RCC 7860 (cell line): Measurements from ENCODE around the gene NOX3.
"Not testable (repeated sequence)": the region's sequence is repeated elsewhere in the genome, so short reads cannot be mapped to it uniquely, and the experiment has no call there.

Source experiments
- DNase-seq: peaks from one replicate; pipeline ENCODE4 v3.0.0-alpha.2; 2015; ENCODE audit warnings: low spot score
- FAIRE-seq: peaks from 2 replicates; lab custom pipeline; 2012; peaks lifted over from hg19 to GRCh38; lab: Jason Lieb, UNC

NOX3 gene

DNA sequence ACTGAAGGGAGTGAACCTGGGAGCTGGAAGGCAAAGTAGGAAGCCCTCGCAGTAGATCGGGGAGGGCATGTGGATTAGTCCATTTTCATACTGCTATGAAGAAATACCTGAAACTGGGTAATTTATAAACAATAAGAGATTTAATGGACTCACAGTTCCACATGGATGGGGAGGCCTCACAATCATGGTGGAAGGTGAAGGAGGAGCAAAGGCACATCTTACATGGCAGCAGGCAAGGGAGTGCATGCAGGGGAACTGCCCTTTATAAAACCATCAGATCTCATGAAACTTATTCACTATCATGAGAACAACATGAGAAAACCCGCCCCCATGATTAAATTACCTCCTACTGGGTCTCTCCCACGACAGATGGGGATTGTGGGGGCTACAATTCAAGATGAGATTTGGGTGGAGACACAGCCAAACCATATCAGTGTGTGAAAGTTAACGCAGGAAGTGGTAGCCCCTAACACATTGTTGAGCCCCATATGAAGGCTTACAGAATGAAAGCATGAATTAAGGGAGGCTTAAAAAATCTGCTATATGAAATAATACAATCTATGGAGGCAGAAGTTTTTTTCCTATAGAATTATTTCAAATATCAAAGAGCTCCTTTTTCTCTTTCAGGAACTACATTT is 15.5 kb upstream of the NOX3 start:
- not testable (repeated sequence) for DNase-seq, FAIRE-seq

GRCh38 chr6:155468543-155468942 is 12.9 kb upstream of the NOX3 start:
- FAIRE-seq, result not testable (repeated sequence)

DNA sequence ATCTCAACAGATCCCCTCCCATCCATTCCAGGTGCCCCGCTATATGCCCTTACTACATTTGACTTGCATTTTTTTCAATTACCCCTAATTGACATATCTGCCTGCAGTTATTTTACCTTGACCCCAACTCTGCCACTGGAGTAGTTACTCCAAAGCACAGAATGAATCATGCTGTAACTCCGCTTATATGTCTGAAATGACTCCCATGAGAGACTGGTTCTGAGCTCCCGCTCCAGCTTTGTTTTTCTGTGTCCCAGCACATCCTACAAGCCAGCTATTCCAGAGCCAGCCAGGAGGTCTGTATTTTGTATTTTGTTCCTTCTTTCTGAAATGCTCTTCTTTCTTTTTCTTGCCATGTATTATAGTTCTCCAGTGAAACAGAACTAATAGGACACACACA is 10.9 kb upstream of the NOX3 start:
- FAIRE-seq (no peak), DNase-seq (no peak)

More at GRCh38 chr6:155468543-155468942, 12.9 kb upstream of the NOX3 start:
- DNase-seq, result not testable (repeated sequence)

GRCh38 chr6:155461556-155461955 is 5.9 kb upstream of the NOX3 start:
- no peak for DNase-seq
- no peak for FAIRE-seq

DNA sequence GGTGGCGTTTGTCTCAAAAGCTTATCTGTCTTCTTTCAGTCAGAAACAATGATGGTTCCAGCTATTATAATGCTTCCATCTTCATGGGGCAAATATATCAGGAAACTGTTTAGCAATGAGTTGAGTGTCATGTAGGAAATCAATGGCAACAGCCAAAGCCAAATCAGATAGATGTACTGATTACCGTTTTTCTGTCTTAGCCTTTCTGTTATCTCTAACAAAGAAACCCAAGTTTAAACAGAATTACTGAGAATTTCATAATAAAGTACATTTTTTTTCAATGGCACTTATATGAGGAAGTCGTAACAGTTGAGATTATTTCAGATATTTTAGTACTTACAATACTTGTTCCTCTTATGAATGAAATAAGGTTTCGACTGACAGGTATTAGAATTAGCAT is 1.2 kb downstream of the NOX3 start:
- DNase-seq, result no peak
- no peak for FAIRE-seq

GRCh38 chr6:155454008-155454407 is 1.6 kb downstream of the NOX3 start:
- FAIRE-seq (no peak), DNase-seq (no peak)

GRCh38 chr6:155452576-155452975 is 3.1 kb downstream of the NOX3 start:
- DNase-seq (no peak), FAIRE-seq (no peak)

GRCh38 chr6:155451530-155451929 is 4.1 kb downstream of the NOX3 start:
- FAIRE-seq, DNase-seq: not testable (repeated sequence)

DNA sequence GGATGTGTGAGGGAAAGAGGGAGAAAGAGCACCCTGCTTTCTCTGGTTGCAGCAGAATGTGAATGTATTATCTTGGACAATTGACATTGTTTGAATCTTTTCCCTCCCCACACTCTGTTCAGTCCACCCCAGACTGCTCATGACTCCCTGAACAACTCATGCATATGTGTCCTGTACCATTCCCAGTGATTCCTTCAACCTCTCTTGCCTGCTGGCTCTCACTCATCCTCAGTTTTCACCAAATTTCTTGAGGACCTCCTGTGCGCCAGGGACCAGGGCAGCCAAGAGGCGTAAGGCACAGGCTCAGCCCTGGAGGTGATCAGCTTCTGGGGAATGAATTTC is 5.4 kb downstream of the NOX3 start:
- DNase-seq (no peak), FAIRE-seq (no peak)

DNA sequence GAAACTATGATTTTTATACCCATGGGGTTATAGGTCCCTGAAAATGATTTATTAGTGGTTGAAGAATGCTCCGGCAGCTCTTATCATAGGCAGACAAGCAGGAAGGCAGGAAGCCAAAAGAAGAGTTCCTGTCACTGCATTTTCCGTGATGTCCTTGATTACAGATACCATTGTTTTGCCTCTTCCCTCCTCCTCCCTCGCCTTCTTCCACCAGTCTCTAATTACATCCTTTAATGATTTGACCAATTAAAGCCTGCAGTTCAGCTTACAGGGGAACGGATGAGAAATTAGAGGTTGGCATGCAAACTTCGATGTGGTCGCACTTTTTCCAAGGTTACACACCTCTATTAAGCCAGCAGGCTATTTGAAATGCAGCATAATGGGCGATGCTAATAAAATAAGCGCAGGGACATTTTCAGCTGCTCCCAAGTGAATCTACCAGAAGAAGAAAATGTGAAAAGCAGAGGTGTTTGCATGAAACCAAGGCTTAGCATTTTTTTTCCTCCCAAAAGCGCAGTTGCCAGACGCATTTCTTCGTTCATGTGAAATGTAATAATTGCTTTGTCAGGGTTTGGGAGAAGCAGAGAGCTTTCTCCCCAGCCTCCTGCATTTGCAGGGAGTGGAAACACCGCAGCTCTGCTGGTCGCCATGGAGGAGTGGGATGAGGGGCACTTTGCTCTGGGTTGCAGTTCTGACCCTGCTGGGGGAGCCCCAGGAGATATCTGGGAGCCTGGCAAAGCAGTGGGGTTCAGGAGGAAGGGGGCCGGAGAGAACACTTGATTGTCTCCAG is 6.0 kb downstream of the NOX3 start:
- FAIRE-seq (no peak), DNase-seq (no peak)

DNA sequence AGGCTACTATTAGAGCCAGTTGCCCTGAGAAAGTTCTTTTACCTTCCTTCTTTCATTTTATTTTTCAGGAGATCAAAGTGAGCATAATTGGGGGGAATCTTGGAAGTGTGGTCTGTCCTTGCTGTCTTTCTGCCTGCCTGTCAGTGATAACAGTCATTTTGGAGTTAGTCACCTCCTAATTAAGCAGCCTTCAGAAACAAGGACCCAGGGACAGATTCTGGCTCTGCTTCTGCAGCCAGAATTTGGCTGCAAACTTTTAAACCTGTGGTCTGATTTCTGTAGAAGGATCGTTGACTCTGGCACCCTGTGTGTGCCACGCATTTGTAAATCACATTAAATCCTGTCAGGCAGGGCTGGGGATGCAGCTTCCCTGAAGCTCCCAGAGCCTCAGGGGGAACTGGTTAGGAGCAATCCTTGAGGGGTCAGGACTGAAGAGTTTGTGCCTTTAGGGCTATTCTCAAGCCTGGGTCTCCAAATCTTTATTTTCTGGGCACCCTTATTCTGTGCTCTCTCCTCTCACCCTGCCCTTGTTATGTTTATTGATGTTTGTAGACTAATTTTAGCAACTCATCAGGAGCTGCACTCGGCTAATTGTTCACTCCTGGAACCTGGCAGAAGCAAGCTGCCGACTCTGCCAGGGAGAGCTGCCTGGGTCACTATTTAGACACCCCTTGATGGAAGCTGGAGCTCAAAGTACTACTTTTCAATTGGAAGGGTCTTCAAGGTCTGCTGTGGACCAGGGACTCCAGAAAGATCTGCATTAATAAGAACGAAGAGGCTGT is 6.8 kb downstream of the NOX3 start:
- FAIRE-seq (no peak), DNase-seq (no peak)

DNA sequence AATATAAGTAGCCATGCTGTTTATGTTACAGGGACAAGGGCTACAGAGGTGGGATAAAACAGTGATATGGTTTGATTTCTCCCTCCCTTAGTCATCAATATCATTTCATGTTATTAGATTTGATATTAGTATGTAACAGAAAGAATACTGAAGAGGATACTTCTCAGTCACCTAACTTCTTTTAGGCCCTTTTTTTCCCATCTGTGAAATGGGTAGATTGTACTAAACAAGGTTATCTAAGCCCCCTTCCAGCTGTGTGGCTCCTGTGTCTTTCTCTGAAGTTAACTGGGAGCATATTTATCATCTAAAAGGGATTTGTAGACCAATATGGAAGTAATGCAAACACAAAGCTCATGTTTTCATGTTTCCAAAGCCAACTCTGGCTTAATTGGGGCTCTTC is 7.7 kb downstream of the NOX3 start:
- no peak for FAIRE-seq
- no peak for DNase-seq

GRCh38 chr6:155444952-155445903 is 10.4 kb downstream of the NOX3 start:
- DNase-seq (no peak), FAIRE-seq (no peak)

DNA sequence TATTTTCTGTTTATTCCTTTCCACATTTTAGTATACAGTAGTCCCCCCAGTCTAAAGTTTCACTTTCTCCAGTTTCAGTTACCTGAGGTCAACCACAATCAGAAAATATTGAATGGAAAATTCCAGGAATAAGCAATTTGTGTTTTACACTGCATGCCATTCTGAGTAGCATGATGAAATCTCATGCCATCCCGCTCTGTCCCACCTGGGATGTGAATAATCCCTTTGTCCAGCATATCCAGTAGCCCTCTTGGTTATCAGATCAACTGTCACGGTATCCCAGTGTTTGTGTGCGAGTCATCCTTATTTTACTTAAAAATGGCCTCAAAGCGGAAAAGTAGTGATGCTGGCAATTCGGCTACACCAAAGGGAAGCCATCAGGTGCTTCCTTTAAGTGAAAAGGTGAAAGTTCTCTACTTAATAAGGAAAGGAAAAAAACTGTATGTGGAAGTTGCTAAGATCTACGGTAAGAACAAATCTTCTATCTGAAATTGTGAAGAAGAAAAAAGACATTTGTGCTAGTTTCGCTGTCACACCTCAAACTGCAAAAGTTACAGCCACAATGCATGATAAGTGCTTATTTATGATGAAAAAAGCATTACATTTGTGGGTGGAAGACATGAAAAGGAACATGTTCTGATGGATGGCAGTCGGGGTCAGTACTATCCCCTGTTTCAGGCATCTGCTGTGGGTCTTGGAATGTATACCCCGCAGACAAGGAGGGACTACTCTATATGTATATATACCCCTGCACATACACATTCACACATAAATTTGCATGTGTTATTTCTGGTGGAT is 11.3 kb downstream of the NOX3 start:
- DNase-seq, result no peak
- no peak for FAIRE-seq

DNA sequence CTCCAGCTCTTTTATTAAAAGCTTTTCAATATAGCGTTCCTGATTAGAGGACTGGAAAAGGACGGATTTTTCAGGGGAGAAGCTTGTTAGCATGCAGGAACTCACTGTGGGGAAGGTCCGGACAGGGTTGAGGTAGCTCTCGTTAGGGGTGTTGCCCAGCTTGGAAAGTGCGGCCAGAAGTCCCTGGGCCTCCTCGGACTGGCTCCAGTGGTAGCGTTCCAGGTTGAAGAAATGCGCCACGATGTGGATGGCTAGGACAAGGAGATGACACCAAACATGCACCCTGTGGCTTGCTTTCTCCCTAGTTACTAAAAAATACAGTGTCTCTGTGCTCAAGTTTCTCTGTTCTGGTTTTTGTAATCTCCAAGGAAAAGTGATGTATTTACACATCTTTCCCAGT is 12.5 kb downstream of the NOX3 start:
- no peak for DNase-seq
- FAIRE-seq, result no peak

DNA sequence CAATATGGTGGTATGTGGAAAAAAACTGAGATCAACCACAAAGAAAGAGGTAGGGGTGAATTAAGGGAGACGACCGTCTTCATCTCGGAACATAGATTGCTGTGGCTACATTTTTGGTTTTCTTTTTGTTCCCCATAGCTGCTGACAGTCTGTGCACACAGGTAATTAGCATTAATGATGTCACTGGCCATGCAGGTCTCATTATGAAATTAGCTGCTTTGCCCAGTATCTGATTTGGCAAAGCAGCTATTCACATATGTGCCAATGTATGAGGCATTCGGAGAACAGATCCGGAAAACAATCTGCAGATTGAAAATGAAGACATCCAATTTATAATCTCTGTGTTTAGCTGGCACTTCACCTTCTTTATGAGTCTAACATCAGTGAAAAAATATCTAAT is 13.1 kb downstream of the NOX3 start:
- FAIRE-seq, result no peak
- no peak for DNase-seq

- FAIRE-seq (no peak), DNase-seq (no peak)
Measured at GRCh38 chr6:155441112-155441465, 14.6 kb downstream of the NOX3 start.

DNA sequence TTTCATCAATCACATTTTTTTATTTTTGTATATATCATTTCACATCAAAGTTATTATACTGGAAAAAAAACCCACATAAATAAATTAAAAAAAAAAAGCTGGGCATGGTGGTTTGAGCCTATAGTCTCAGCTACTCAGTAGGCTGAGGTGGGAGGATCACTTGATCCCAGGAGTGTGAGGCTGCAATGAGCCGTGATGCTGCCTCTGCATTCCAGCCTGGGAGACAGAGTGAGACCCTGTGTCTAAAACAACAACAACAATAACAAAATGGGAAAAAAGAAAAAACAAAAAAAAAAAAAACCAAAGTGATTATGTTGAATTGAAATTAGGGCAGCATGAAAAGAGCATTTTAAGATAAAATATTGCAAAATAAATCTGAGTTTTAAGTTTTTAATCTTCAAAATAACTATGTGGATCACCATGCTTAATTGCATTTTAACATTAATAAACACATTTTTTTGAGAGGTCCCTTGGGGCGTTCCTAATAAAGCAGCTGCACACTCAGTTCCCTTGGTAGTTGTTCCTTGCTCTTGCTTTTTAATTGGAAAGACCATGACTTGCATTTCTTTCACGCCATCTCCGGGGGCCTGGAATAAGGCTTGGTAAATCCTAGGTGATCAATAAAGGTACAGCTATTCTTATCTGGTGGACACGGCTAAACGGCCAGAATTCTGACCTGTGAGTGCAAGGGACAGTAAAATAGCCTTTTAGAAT is 15.1 kb downstream of the NOX3 start:
- no peak for DNase-seq
- FAIRE-seq, result no peak

DNA sequence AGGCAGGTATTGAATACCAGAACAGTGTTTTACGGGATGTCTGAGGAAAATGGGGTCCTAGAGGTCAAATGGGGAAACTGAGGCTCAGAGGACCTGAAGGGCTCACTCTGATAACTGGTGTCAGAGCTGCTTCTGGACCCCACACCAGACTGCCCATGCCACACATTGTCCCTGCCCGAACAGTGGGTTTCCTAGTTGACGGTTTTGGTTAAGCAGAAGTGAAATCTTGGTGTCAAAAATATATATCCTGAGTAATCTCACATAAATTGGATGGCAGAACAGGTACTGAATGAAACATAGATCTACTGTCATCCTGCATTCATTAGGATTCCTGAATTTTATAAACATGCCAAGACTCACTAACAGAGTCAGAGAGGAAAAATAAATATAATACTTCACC is 16.3 kb downstream of the NOX3 start:
- DNase-seq (no peak), FAIRE-seq (no peak)
